Measurements from ENCODE around the gene NCKAP5. TPM values are rescaled to one million over a fixed set of nuclear protein-coding genes. Genes with fewer than 3 reads are reported as not detected.

The NCKAP5 gene
- total RNA-seq, 1 experiment from 2014 or later: 3.2 TPM

GRCh38 chr2:133077269-133077822 lies 490.9 kb downstream of the NCKAP5 start:
- intact Hi-C loops (cut with micrococcal nuclease): no loop called here
- Histone ChIP-seq H3K9me2 (replicated peaks; ENCODE audit: low read length) (no peaks in the 10 kb centered on the region), H3K9me3 (ENCODE audit: low read length) (no peaks in the 10 kb centered on the region), H4K20me1 (ENCODE audit: low read length) (no peaks in the 10 kb centered on the region), H3K36me3 (ENCODE audit: low read depth, low read length) (no peaks in the 10 kb centered on the region), H3K4me3 (ENCODE audit: low read length) (no peak overlapping the region), H3K4me2 (ENCODE audit: low read length) (no peak overlapping the region), H3K27me3 (ENCODE audit: low read length) (no peaks in the 10 kb centered on the region), H3K27ac (ENCODE audit: low read length) (no peak overlapping the region), H3K79me2 (ENCODE audit: low read length) (no peaks in the 10 kb centered on the region), H3K9ac (ENCODE audit: low read length) (no peak overlapping the region), H3K4me1 (ENCODE audit: insufficient read depth, low read length) (peaks cover 12% of the 10 kb centered on the region), H2AFZ (ENCODE audit: low read length) (no peak overlapping the region), H3F3A (ENCODE audit: low read length, unreplicated experiment) (no peaks in the 10 kb centered on the region)
- ChIA-PET POLR2A (ENCODE audit: unreplicated experiment) (no interaction called here), CTCF (no interaction called here)
- no TSS peak for BruUV-seq (replicated peaks)
- DNase-seq (no peak), ATAC-seq (no peak)
- no peak for TF ChIP-seq CTCF (conservative IDR thresholded peaks at IDR 0.05; ENCODE audit: low read depth, low read length)
- no peak for TF ChIP-seq EZH2phosphoT487 (IDR thresholded peaks at IDR 0.05; ENCODE audit: borderline replicate concordance, low read length)
- TF ChIP-seq EZH2 (IDR thresholded peaks at IDR 0.05; ENCODE audit: low read length, unreplicated experiment): no peak

DNA sequence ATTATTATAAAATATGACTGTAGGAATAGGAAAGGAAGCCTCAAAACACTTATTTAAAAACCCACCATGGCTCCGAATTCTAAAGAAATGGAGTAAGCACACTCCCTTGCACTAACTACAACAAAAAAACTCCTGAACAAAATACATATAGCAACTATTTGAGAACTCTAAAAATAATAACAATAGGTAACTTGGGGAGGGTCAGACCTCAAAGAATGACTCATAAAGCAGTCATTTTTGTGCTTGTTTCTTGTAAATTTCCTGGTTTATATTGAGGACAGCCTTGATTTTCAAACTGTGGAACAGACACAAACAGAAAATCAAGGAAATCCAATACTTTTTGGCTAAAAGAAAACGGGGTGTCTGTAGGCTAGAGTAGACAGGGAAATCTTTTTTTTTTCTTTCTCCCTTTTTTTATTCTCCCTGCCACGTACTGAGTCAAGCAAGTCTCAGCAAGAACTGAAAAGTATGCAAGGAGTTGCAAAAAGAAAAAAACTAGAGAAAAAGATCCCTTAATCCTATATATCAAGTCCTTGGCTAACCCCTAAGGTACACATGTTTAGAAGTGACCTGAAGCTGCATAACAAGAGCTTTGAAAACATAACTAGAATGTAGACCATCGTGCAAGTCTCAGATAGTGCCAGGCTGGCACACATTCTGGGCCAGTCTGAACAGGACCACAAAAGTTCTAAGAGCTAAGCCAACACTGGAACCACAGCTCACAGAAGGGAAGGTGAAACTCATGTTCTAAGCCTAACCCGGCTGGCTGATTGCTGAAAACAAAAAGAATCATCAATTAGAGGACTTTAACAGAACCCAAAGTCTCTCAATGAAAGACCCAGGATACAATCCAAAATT lies 495.2 kb downstream of the NCKAP5 start:
- Histone ChIP-seq H3K4me3 (ENCODE audit: low read length) (no peak overlapping the region), H3K9ac (ENCODE audit: low read length) (no peak overlapping the region), H3K27ac (ENCODE audit: low read length) (peak overlapping the region; percentile 42; the same call in 1 of the 2 replicates), H4K20me1 (ENCODE audit: low read length) (no peaks in the 10 kb centered on the region), H3K9me3 (ENCODE audit: low read length) (no peaks in the 10 kb centered on the region), H3K9me2 (replicated peaks; ENCODE audit: low read length) (no peaks in the 10 kb centered on the region), H3F3A (ENCODE audit: low read length, unreplicated experiment) (no peaks in the 10 kb centered on the region), H2AFZ (ENCODE audit: low read length) (peak overlapping the region; percentile 50; the same call in 1 of the 2 replicates), H3K4me2 (ENCODE audit: low read length) (peak overlapping the region; percentile 70), H3K79me2 (ENCODE audit: low read length) (no peaks in the 10 kb centered on the region), H3K4me1 (ENCODE audit: insufficient read depth, low read length) (peaks cover 14% of the 10 kb centered on the region), H3K27me3 (ENCODE audit: low read length) (no peaks in the 10 kb centered on the region), H3K36me3 (ENCODE audit: low read depth, low read length) (no peaks in the 10 kb centered on the region)
- no TSS peak for BruUV-seq (replicated peaks)
- ATAC-seq (peak; percentile 87), DNase-seq (peak; percentile 68)
- TF ChIP-seq CTCF (conservative IDR thresholded peaks at IDR 0.05; ENCODE audit: low read depth, low read length) (no peak), EZH2phosphoT487 (IDR thresholded peaks at IDR 0.05; ENCODE audit: borderline replicate concordance, low read length) (no peak), EZH2 (IDR thresholded peaks at IDR 0.05; ENCODE audit: low read length, unreplicated experiment) (no peak)
- intact Hi-C loops (cut with micrococcal nuclease): no loop called here
- CTCF ChIA-PET: no interaction called here
- POLR2A ChIA-PET (ENCODE audit: unreplicated experiment): no interaction called here

DNA sequence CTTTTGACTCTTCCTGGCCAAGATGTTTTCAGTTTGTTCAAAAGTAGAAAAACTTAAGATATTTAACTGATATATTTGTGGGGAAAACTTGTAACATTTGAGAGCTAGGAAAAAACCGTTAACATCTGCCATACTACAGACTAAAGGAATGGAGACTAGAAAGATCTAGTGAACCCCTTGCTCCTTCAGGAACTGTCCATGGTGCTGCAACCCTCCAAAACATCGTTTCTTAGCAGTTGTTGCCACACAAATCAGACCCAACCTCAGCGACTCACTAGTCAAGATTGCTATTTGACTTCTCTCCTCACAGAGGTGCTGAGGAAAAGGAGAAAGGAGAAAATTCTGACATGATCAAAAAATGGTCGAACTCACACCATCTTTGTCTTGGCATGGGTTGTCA lies 504.5 kb downstream of the NCKAP5 start:
- no peaks in the 10 kb centered on the region for H3K9me2 ChIP-seq (replicated peaks; ENCODE audit: low read length)
- no peak overlapping the region for H2AFZ ChIP-seq (ENCODE audit: low read length)
- POLR2A ChIA-PET (ENCODE audit: unreplicated experiment): no interaction called here
- no peak overlapping the region for H3K27ac ChIP-seq (ENCODE audit: low read length)
- H3K4me2 ChIP-seq (ENCODE audit: low read length): no peak overlapping the region
- no peaks in the 10 kb centered on the region for H3K4me1 ChIP-seq (ENCODE audit: insufficient read depth, low read length)
- no peak overlapping the region for H3K4me3 ChIP-seq (ENCODE audit: low read length)
- no peaks in the 10 kb centered on the region for H3F3A ChIP-seq (ENCODE audit: low read length, unreplicated experiment)
- no peak for TF ChIP-seq EZH2 (IDR thresholded peaks at IDR 0.05; ENCODE audit: low read length, unreplicated experiment)
- no peak for TF ChIP-seq CTCF (conservative IDR thresholded peaks at IDR 0.05; ENCODE audit: low read depth, low read length)
- TF ChIP-seq EZH2phosphoT487 (IDR thresholded peaks at IDR 0.05; ENCODE audit: borderline replicate concordance, low read length): no peak
- ATAC-seq (no peak), DNase-seq (peak; percentile 51)
- no peaks in the 10 kb centered on the region for H4K20me1 ChIP-seq (ENCODE audit: low read length)
- no peaks in the 10 kb centered on the region for H3K79me2 ChIP-seq (ENCODE audit: low read length)
- intact Hi-C loops (cut with micrococcal nuclease): no loop called here
- no peaks in the 10 kb centered on the region for H3K9me3 ChIP-seq (ENCODE audit: low read length)
- H3K36me3 ChIP-seq (ENCODE audit: low read depth, low read length): no peaks in the 10 kb centered on the region
- no peaks in the 10 kb centered on the region for H3K27me3 ChIP-seq (ENCODE audit: low read length)
- no peak overlapping the region for H3K9ac ChIP-seq (ENCODE audit: low read length)
- BruUV-seq (replicated peaks): no TSS peak
- CTCF ChIA-PET: no interaction called here

Data from PC-3 (cell line).